Endometrial microvascular endothelial cells (primary cell): ENCODE data around the gene CDC42EP3. TPM values are rescaled to one million over a fixed set of nuclear protein-coding genes. Genes with fewer than 3 reads are reported as not detected.

ENCODE experiments used
- in situ Hi-C: cut with HindIII; loops from 2 replicates; pipeline ENCODE4 v1.10.0; 2017; ENCODE audit warnings: low sequenced_read_pairs, low pct_unique_long_range_greater_than_20kb; ENCODE audit errors: inconsistent ontology term
- total RNA-seq: library from RNA; depleted of rRNA; stranded (reverse); fragments of >200 nt; gene quantifications from one replicate; pipeline ENCODE4 v1.2.3, GENCODE V29; 2015; ENCODE audit errors: inconsistent ontology term

CDC42EP3 gene, protein sequence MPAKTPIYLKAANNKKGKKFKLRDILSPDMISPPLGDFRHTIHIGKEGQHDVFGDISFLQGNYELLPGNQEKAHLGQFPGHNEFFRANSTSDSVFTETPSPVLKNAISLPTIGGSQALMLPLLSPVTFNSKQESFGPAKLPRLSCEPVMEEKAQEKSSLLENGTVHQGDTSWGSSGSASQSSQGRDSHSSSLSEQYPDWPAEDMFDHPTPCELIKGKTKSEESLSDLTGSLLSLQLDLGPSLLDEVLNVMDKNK
- total RNA-seq, result 40.1 TPM

DNA sequence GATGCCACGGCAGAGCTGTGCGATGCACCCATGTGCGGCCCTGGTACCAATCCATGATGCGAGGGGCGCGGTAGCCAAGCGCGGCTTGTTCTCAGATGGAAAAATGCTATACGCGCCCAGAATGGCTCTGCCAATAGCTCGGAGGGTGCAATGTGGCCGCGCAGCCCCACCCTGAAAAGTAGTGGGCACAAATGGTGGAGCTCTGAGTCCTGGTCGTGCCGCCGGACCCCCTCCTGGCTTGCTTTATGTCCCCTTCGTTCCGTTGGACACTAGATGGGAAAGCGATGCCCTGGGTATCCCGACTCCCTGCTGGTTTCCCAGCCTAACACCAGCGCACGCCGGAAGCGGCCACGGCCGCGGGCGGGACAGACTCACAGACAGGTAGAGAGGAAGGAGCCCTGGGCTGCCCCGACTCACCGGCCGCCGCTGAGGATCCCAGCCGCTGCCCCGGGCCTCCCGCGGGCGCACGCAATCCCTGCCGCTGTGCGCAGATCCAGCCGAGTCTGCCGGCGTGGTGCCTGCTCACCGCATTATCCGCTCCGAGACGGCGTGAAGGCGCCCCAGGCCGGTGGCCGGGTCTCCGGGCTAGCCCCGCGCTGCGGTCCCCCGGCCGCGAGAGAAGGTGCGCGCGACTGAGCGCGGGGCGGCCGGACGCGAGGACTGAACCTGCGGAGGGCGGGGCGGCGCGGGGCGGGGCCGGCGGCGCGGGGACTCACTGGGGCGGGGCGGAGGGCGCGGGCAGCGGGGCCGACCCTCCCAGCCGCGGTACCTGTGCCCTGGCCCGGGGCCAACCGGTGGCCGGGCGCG, at the start of gene CDC42EP3:
Gene CDC42EP3 (minus strand): TSS at position 634 of the 807 bp plus-strand sequence. CDS start 25,055 bp downstream, outside the sequence.
- in situ Hi-C loops, result no loop called here

DNA sequence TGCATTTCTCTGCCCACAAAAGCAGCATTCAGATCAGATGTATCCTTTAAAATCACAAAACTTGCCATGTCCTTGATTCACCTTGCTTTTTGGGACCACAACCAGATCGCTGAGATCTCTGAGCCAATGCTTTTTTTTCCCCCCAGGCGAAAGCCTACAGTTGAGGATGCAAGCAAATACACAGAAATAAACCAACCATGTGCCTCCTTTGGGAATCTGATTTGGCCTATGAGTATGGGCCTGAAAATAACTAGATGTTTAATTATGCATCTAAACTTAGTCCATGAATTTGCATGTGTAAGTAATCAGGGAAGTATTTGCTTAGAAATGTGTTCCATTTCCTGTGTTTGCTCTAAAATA, 49.7 kb upstream of the CDC42EP3 start:
- in situ Hi-C loops, result no loop called here

GRCh38 chr2:37720533-37721200, 49.2 kb upstream of the CDC42EP3 start:
- in situ Hi-C loops, result no loop called here

DNA sequence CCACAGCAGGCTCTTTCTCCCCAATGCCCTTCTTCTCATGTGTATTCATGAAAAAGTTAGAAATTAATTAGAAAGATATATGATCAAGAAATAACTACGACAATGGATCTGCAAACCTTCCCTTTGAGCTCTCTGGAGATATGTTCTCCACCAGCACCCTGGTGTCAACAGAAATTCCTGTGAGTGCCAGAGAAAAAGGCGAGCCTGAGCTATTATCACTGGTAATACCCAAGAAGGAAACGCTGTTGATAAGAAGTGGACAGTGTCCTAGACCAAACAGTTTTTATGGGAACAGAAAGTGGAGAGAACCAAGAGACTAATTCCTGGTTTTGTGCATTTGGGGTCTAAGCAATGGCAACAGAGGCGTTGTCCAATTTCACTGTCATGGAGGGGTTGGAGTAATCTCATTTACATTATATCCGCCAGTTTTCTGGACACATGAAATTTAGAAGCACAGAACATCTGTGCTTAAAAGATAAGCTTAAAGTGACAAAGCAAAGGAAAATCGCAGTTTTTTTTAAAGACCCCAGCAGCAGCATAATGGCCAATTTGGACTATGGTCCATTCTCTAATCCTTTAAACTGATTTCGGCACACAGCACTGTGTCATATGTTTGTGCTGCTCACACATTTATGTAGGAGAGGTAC, 47.2 kb upstream of the CDC42EP3 start:
- in situ Hi-C loops, result no loop called here

GRCh38 chr2:37713258-37713700, 41.8 kb upstream of the CDC42EP3 start:
- in situ Hi-C loops, result no loop called here

DNA sequence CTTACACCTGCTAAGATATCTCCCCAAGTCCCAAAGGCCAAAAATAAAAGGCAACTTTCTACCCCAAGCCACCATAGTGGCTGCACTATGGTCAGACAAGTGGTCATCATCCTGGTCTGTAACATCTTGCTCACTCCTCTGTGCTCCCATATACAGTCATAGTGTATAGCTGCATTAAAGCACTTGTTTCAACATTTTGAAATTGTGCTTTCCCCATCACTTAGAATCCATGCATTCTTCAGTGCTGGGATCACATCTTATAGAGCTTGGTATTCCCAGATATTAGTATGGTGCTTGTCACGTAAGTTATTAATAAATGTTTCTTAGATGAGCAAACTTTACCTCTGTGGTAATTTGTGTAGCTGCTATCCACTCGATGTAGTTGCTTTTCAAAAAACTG, 40.4 kb upstream of the CDC42EP3 start:
- in situ Hi-C loops, result no loop called here

DNA sequence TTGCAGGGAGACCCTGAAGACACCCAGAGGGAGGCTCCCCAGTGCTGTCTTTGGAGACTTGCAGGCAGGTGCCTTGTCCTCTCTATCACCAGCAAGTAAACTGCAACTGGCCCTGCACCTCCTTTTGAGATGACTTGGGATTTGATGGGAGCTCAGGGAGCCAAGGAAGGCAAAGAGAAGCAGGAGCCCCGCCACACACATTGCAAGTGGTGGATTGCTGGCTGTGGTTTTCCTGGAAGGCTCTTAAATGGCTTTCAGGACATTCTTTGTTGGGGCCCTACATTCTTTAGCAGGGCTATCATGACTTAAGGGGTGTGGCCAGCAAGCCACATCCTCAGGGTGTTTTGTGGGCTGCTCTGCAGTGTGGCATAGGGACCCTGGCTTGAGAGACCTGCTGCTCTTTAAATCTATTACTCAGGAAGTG, 39.9 kb upstream of the CDC42EP3 start:
- in situ Hi-C loops, result no loop called here

GRCh38 chr2:37709111-37709510, 37.7 kb upstream of the CDC42EP3 start:
- in situ Hi-C loops, result no loop called here

GRCh38 chr2:37708146-37708545, 36.7 kb upstream of the CDC42EP3 start:
- in situ Hi-C loops, result no loop called here

GRCh38 chr2:37707393-37707792, 36.0 kb upstream of the CDC42EP3 start:
- in situ Hi-C loops, result no loop called here

GRCh38 chr2:37706334-37707183, 35.1 kb upstream of the CDC42EP3 start:
- in situ Hi-C loops, result no loop called here

DNA sequence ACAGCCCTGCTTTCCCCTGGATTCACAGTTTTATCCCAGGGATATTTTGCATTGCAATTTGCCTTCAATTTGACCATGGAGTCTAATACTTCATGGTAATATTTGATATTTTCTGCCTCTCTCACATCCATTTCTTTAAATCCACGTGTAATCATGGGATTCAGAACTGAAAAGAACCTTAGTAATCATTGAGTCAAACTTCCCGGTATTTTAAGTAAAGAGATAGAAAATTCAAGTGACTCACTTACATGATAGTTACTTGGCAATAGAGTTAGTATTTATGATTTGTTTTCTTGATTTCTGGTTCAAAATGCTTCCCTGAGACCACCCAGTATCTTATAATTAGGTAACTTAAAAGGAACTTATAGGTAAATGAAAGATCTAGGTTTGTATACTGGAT, 33.7 kb upstream of the CDC42EP3 start:
- in situ Hi-C loops, result no loop called here

GRCh38 chr2:37698931-37699481, 27.6 kb upstream of the CDC42EP3 start:
- in situ Hi-C loops, result no loop called here

GRCh38 chr2:37695336-37695735, 23.9 kb upstream of the CDC42EP3 start:
- in situ Hi-C loops, result no loop called here

- in situ Hi-C loops, result no loop called here
Measured at GRCh38 chr2:37692711-37693110, 21.3 kb upstream of the CDC42EP3 start.

GRCh38 chr2:37689751-37690150, 18.3 kb upstream of the CDC42EP3 start:
- in situ Hi-C loops, result no loop called here

- in situ Hi-C loops, result no loop called here
Measured at GRCh38 chr2:37688771-37689468, 17.5 kb upstream of the CDC42EP3 start.
